Activated CD4-positive, alpha-beta memory T cell treated with anti-CD3 and anti-CD28 coated beads for 36 hours (primary cell): ENCODE results near the gene ERVK3-1. TPM values are rescaled to one million over a fixed set of nuclear protein-coding genes. Genes with fewer than 3 reads are reported as not detected.

Experiments
- CTCF ChIA-PET: fragments of 350-600 bp; sonication (Branson Sonifier 250); formaldehyde crosslinking; loops from one replicate; lab custom pipeline; 2021; ENCODE audit warnings: antibody characterized with exemption, inconsistent platforms; lab: Charles Lee
- POLR2A ChIA-PET: fragments of 350-600 bp; sonication (Branson Sonifier 250); formaldehyde crosslinking; loops from one replicate; lab custom pipeline; 2021; ENCODE audit warnings: antibody characterized with exemption; lab: Charles Lee
- DNase-seq: peaks from one replicate; pipeline ENCODE4 v3.0.0-alpha.2; 2020
- H3K27ac Mint-ChIP-seq: one replicate; pipeline ENCODE4 v1.8.0; 2021; ENCODE audit warnings: mixed read lengths
- H3K27me3 Mint-ChIP-seq: one replicate; pipeline ENCODE4 v1.8.0; 2021; ENCODE audit warnings: mixed read lengths
- H3K36me3 Mint-ChIP-seq: one replicate; pipeline ENCODE4 v1.8.0; 2021; ENCODE audit warnings: mixed read lengths
- H3K4me1 Mint-ChIP-seq: one replicate; pipeline ENCODE4 v1.8.0; 2021; ENCODE audit warnings: low read depth, mixed read lengths
- H3K4me3 Mint-ChIP-seq: one replicate; pipeline ENCODE4 v1.8.0; 2021; ENCODE audit warnings: mild to moderate bottlenecking, mixed read lengths
- H3K9me3 Mint-ChIP-seq: one replicate; pipeline ENCODE4 v1.8.0; 2021; ENCODE audit warnings: mixed read lengths
- intact Hi-C: fragments of 100-400 bp; cut with micrococcal nuclease; formaldehyde crosslinking; loops from one replicate; pipeline ENCODE4 v1.15.1; 2023
- total RNA-seq, 2 experiments: library from RNA; stranded (reverse); gene quantifications; one replicate each; pipeline ENCODE4 v1.2.3, GENCODE V29; 2021

Gene ERVK3-1
- total RNA-seq, 2 experiments from 2014 or later, result 37.1 to 42.3 TPM

DNA sequence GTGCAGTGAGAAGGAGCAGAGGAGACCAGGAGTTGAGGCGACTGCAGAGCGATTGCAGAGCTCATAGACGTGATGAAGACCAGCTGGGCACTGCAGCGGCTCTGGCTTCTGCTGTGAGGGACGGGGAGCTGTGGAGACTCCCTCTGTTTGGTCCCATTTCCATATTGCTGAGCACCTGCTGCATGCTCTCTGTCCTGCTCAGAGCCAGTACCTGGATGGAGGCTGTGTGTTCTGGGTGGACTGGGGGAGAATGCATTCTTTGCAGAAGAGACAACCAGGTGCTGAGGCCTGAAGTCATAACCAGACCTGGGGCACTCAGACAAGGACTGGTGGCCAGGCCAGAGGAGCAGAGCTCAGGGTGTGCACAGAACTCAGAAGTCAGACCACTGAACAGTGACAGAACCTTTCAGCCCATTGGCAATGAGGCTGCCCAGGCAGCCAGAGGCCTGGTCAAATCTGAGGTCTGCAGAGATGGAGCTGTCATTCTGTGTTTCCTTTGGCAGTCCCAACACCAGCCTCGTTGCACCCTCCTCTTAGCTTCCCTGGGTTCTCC lies 49.4 kb downstream of the ERVK3-1 start:
- POLR2A ChIA-PET, result no interaction called here
- Mint-ChIP-seq H3K4me3 (no peak overlapping the region), H3K36me3 (peaks cover 2% of the 10 kb centered on the region), H3K27me3 (peaks cover 2% of the 10 kb centered on the region), H3K4me1 (peaks cover 12% of the 10 kb centered on the region), H3K27ac (no peak overlapping the region), H3K9me3 (no peaks in the 10 kb centered on the region)
- intact Hi-C loops, result no loop called here
- no peak for DNase-seq
- CTCF ChIA-PET, result interaction anchor here (1.0 kb wide), 1 partner anchor 8 kb away, joined by 3 read pairs; the partner anchor contains the start of gene ZNF497

DNA sequence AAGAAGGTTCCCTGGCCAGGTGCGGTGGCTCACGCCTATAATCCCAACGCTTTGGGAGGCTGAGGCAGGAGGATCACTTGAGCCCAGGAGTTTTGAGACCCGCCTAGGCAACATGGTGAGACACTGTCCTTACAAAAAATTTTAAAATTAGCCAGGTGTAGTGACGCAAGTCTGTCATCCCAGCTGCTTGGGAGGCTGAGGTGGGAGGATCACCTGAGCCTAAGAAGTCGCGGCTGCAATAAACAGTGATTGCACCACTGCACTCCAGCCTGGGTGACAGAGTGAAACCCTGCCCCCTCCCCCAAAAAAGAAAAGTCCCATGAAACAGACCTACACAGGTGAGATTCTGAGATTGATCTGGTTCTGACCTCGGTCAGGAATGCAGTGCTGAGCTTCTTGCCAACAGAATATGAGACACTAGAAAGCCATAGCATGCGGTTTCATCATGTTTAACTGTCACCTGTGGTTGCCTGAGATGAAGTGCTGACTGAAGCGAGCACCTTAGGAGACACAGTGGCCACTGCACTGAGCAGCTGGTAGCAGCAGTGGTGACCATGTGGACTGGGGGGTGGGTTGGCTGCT lies 50.1 kb downstream of the ERVK3-1 start:
- no peaks in the 10 kb centered on the region for H3K9me3 Mint-ChIP-seq
- POLR2A ChIA-PET, result interaction anchor here (1.7 kb wide), 1 partner anchor 8 kb away, joined by 8 read pairs; no protein-coding TSS in a partner anchor
- H3K27ac Mint-ChIP-seq, result no peak overlapping the region
- intact Hi-C loops, result no loop called here
- H3K27me3 Mint-ChIP-seq, result no peaks in the 10 kb centered on the region
- CTCF ChIA-PET, result interaction anchor here (1.0 kb wide), 1 partner anchor 8 kb away, joined by 3 read pairs; no protein-coding TSS in a partner anchor
- H3K4me1 Mint-ChIP-seq, result peaks cover 10% of the 10 kb centered on the region
- no peak for DNase-seq
- no peak overlapping the region for H3K4me3 Mint-ChIP-seq
- H3K36me3 Mint-ChIP-seq, result no peaks in the 10 kb centered on the region

DNA sequence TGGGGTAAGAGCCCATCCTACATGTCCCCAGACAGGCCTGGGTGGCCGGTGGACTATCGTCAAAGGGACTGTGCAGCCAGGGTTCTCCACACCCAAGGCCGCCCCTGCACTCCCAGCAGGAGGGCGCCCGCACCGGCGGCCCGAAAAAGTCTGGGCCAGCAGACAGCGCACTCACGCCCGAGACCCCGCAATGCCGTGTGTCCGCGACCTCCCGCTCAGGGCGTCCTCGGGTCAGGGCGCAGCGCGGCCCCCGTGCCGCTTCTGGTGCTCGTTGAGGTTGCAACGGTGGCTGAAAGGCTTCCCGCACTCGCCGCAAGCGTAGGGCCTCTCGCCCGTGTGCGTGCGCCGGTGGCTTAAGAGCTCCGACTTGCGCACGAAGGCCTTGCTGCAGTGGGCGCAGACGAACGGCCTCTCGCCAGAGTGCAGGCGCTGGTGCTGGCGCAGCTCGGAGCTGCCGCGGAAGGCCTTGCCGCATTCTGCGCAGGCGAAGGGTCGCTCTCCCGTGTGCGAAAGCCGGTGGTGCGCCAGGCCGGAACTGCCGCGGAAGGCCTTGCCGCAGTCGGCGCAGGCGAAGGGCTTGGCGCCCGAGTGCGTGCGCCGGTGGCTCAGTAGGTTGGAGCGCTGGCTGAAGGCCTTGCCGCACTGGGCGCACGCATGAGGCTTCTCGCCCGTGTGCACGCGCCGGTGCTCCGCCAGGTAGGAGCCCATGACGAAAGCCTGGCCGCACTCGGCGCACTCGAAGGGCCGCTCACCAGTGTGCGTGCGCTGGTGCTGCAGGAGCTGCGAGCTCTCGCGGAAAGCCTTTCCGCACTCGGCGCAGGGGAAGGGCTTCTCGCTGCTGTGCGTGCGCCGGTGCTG lies 51.0 kb downstream of the ERVK3-1 start:
- no peaks in the 10 kb centered on the region for H3K27me3 Mint-ChIP-seq
- H3K9me3 Mint-ChIP-seq, result no peaks in the 10 kb centered on the region
- peak overlapping the region; percentile 12 for H3K4me3 Mint-ChIP-seq
- DNase-seq, result peak; percentile 46
- H3K27ac Mint-ChIP-seq, result no peak overlapping the region
- ChIA-PET POLR2A (interaction anchor here (1.7 kb wide), 1 partner anchor 9 kb away, joined by 8 read pairs; no protein-coding TSS in a partner anchor), CTCF (interaction anchor here (1.0 kb wide), 1 partner anchor 9 kb away, joined by 3 read pairs; no protein-coding TSS in a partner anchor)
- intact Hi-C loops, result no loop called here
- H3K36me3 Mint-ChIP-seq, result no peaks in the 10 kb centered on the region
- H3K4me1 Mint-ChIP-seq, result peaks cover 10% of the 10 kb centered on the region

DNA sequence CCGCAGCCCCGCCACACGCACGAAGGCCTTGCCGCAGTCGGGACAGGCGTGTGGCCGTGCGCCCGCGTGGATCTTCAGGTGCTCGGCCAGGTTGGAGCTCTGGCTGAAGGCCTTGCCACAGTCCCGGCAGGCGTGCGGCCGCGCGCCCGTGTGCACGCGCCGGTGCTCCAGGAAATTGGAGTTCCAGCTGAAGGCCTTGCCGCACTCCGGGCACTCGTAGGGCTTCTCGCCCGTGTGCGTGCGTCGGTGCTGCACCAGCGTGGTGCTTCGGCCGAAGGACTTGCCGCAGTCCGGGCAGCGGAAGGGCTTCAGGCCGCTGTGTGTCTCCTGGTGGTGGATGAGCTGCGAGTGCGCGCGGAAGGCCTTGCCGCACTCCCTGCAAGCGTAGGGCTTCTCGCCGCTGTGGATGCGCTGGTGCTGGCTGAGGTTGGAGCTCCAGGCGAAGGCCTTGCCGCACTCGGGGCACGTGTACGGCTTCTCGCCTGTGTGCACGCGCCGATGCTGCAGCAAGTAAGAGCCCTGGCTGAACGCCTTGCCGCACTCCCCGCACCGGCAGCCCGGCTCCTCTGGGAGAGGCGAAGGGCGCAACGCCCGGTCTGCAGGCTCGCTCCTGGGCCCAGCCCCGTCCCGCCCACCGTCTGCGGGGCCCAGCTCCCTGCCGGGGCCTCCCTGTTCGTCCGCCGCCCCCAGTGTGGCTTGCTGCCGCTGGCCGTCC lies 51.7 kb downstream of the ERVK3-1 start:
- DNase-seq, result no peak
- Mint-ChIP-seq H3K27ac (no peak overlapping the region), H3K4me3 (peak overlapping the region; percentile 12), H3K9me3 (no peaks in the 10 kb centered on the region), H3K36me3 (no peaks in the 10 kb centered on the region), H3K27me3 (no peaks in the 10 kb centered on the region), H3K4me1 (peaks cover 12% of the 10 kb centered on the region)
- intact Hi-C loops, result no loop called here
- ChIA-PET POLR2A (interaction anchor here (1.7 kb wide), 1 partner anchor 10 kb away, joined by 8 read pairs; no protein-coding TSS in a partner anchor), CTCF (interaction anchor here (0.8 to 1.0 kb wide), 2 partner anchors 10 to 163 kb away, joined by 3 to 5 read pairs; partner anchors contain the start of gene ZBTB45)

DNA sequence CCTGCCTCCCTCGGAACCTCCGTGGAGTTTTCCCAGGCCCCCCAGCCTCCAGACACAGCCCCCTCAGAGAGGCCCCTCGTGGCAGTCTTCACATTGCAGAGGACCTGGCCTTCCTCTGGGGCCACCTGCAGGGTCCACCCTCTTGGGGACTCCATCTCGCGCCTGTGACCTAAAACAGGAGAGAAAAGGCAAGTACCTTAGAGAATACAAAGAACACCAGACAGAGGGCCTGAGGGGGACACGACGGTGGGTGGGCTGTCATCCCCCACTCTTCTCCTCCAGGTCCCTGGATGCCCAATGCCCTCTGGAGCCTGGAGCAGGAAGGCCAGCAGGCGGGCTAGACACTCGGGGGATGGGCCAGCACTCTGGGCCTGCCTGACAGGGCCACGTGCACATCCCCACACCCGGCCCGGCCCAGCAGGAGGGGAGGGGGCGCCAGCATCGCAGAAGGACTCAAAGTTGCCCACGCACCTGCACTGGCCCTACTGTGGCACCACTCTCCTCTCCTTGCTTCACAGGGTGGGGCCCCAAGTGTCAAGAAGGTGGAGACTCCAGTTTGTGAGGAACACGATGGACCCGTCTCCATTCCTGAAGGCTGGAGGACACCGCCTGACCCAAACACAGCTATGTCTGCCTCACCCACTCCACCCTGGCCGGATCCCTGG lies 52.4 kb downstream of the ERVK3-1 start:
- intact Hi-C loops, result no loop called here
- Mint-ChIP-seq H3K27ac (no peak overlapping the region), H3K4me3 (no peak overlapping the region), H3K27me3 (no peaks in the 10 kb centered on the region), H3K36me3 (no peaks in the 10 kb centered on the region), H3K4me1 (peaks cover 16% of the 10 kb centered on the region), H3K9me3 (no peaks in the 10 kb centered on the region)
- ChIA-PET POLR2A (no interaction called here), CTCF (interaction anchor here (0.8 kb wide), 1 partner anchor 162 kb away, joined by 5 read pairs; the partner anchor contains the start of gene ZBTB45)
- DNase-seq, result no peak

DNA sequence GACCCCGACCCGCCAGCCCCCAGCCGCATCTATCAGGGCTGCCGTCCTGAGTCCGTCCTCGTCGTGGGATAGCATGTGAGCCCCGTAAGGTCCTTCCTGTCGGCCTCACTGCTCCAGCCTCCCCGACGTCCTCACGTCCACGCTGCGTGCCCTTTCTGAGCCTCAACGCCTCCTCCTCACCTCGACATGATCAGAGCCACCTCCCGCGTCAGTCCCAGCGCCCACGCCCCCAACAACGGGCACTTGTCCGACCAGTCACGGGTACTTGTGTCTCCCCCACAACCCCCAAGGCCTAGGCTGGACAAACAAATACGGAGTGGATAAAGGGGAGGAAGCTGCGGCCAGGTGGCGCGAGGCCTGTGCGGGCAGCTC lies 56.7 kb downstream of the ERVK3-1 start:
- DNase-seq, result peak; percentile 70
- ChIA-PET POLR2A (interaction anchor here (0.9 to 2.0 kb wide), 6 partner anchors 14 to 158 kb away, joined by 4 to 12 read pairs (median 6); partner anchors contain the start of genes ERVK3-1, ZBTB45, ZNF584 and ZNF837), CTCF (interaction anchor here (1.3 to 1.4 kb wide), 2 partner anchors 8 to 152 kb away, joined by 3 read pairs; no protein-coding TSS in a partner anchor)
- H3K9me3 Mint-ChIP-seq, result no peaks in the 10 kb centered on the region
- no peaks in the 10 kb centered on the region for H3K36me3 Mint-ChIP-seq
- H3K4me1 Mint-ChIP-seq, result peaks cover 10% of the 10 kb centered on the region
- peak overlapping the region; percentile 89 for H3K27ac Mint-ChIP-seq
- no peaks in the 10 kb centered on the region for H3K27me3 Mint-ChIP-seq
- intact Hi-C loops, result loop anchor here (1.0 kb wide), 6 partner anchors 15 to 78 kb away; partner anchors contain the start of genes ERVK3-1, ZNF132, ZNF837 and ZSCAN22
- H3K4me3 Mint-ChIP-seq, result peak overlapping the region; percentile 94

DNA sequence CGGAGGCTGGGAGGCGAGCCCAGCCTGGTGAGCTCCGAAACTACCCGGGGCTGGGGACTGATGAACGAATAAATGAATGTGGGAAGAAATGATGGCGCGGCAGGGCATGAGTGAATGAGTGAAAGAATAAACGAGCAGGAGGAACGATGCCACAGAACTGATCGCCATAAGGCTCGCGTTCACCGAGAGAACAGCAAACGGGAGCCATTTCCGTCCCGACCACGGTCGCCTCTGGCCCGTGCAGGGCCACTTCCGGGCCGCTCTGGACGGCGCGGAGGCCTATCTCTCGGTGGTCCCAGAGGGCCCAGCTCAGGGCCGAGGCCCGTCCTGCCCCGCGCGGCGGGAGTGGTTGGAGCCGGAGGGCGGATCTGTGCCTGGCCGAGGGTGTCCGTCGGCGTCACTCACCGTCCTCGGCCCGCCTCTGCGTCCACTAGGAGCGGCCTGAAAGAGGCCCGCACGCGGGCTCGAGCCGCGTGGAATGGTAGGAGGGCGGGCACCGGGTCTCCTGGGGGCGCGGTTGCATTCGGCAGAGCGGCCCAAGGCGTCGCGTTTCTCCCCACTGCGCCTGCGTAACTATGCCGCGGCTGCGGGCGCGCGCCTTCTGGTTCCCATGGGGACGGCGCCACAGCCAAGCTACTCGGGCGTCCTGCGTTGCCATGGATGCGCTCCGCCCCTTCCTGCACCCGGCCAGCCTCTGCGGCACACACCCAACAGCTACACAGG lies 57.3 kb downstream of the ERVK3-1 start, which contains the start of gene ZNF497:
Gene ZNF497 (minus strand): TSS at position 480 of the 723 bp plus-strand sequence. CDS start 5,116 bp downstream, outside the sequence.
- H3K27me3 Mint-ChIP-seq, result no peaks in the 10 kb centered on the region
- H3K27ac Mint-ChIP-seq, result peak within 1 kb of the TSS; percentile 89
- H3K4me3 Mint-ChIP-seq, result peak within 1 kb of the TSS; percentile 94
- ChIA-PET POLR2A (interaction anchor here (0.5 to 2.0 kb wide), 10 partner anchors 14 to 193 kb away, joined by 3 to 12 read pairs (median 4); partner anchors contain the start of genes CHMP2A, ERVK3-1, RPS5 and ZBTB45), CTCF (interaction anchor here (0.7 to 1.7 kb wide), 5 partner anchors 8 to 164 kb away, joined by 3 to 12 read pairs (median 3); partner anchors contain the start of gene ZBTB45)
- intact Hi-C loops, result loop anchor here (1.0 kb wide), 6 partner anchors 15 to 78 kb away; partner anchors contain the start of genes ERVK3-1, ZNF132, ZNF837 and ZSCAN22
- DNase-seq, result peak; percentile 98
- H3K36me3 Mint-ChIP-seq, result no peaks in the 10 kb centered on the region
- H3K9me3 Mint-ChIP-seq, result no peaks in the 10 kb centered on the region
- H3K4me1 Mint-ChIP-seq, result peaks cover 8% of the 10 kb centered on the region

DNA sequence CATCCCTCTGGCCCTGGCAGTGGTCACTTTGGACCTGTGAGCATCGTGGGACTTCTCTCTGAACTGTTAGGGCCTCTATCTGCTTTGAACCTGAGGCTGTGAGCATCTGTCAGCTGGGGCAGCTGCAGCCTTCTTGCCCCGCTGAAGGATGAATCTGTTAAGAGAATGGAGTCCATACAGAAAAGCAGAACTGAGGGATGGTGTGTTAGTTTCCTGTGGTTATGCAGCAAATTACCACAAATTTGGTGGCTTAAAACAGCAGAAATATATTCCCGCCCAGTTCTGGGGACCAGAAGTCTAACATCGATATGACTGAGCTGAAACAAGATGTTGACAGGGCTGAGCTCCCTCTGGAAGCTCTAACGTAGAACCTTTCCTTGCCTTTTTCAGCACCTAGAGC lies 59.0 kb downstream of the ERVK3-1 start:
- no peaks in the 10 kb centered on the region for H3K36me3 Mint-ChIP-seq
- CTCF ChIA-PET, result interaction anchor here (1.7 kb wide), 1 partner anchor 156 kb away, joined by 12 read pairs; the partner anchor contains the start of gene ZBTB45
- POLR2A ChIA-PET, result interaction anchor here (1.0 kb wide), 1 partner anchor 23 kb away, joined by 3 read pairs; the partner anchor contains the start of gene RPS5
- no peaks in the 10 kb centered on the region for H3K27me3 Mint-ChIP-seq
- intact Hi-C loops, result no loop called here
- peaks cover 8% of the 10 kb centered on the region for H3K4me1 Mint-ChIP-seq
- no peaks in the 10 kb centered on the region for H3K9me3 Mint-ChIP-seq
- no peak overlapping the region for H3K27ac Mint-ChIP-seq
- H3K4me3 Mint-ChIP-seq, result no peak overlapping the region
- no peak for DNase-seq
